Activated CD8-positive, alpha-beta T cell treated with anti-CD3 and anti-CD28 coated beads for 36 hours (primary cell): Measurements from ENCODE around the gene IP6K2. TPM values are rescaled to one million over a fixed set of nuclear protein-coding genes. Genes with fewer than 3 reads are reported as not detected.
A peak's percentile ranks its signal among the peaks of the same experiment; 100 is the strongest.
"Not testable (repeated sequence)": the region's sequence is repeated elsewhere in the genome, so short reads cannot be mapped to it uniquely, and the experiment has no call there.

Experiments
- ATAC-seq: fragments of 200-7000 bp; cut with Tn5 transposase; one replicate; pipeline ENCODE4 v1.10.0; 2021; ENCODE audit warnings: mild to moderate bottlenecking, moderate library complexity
- CTCF ChIA-PET: fragments of 350-600 bp; sonication (Branson Sonifier 250); formaldehyde crosslinking; loops from one replicate; lab custom pipeline; 2021; ENCODE audit warnings: antibody characterized with exemption; lab: Charles Lee
- POLR2A ChIA-PET: fragments of 350-600 bp; sonication (Branson Sonifier 250); formaldehyde crosslinking; loops from one replicate; lab custom pipeline; 2021; ENCODE audit warnings: antibody characterized with exemption; lab: Charles Lee
- DNase-seq: peaks from one replicate; pipeline ENCODE4 v3.0.0-alpha.2; 2020
- H3K27ac Mint-ChIP-seq: one replicate; pipeline ENCODE4 v1.8.0; 2021; ENCODE audit warnings: mild to moderate bottlenecking, mixed read lengths
- H3K27me3 Mint-ChIP-seq: one replicate; pipeline ENCODE4 v1.8.0; 2021; ENCODE audit warnings: mixed read lengths
- H3K36me3 Mint-ChIP-seq: one replicate; pipeline ENCODE4 v1.8.0; 2021; ENCODE audit warnings: low read depth, mixed read lengths
- H3K4me1 Mint-ChIP-seq: one replicate; pipeline ENCODE4 v1.8.0; 2021; ENCODE audit warnings: low read depth, mixed read lengths
- H3K4me3 Mint-ChIP-seq: one replicate; pipeline ENCODE4 v1.8.0; 2021; ENCODE audit warnings: mild to moderate bottlenecking, moderate library complexity, mixed read lengths
- H3K9me3 Mint-ChIP-seq: one replicate; pipeline ENCODE4 v1.8.0; 2021; ENCODE audit warnings: mixed read lengths
- intact Hi-C: fragments of 100-400 bp; cut with micrococcal nuclease; formaldehyde crosslinking; loops from one replicate; pipeline ENCODE4 v1.10.0; 2022
- total RNA-seq, 2 experiments: library from RNA; stranded (reverse); gene quantifications; one replicate each; pipeline ENCODE4 v1.2.3, GENCODE V29; 2021
- TF ChIP-seq, protein P1 (sequence below): fragments of 200-600 bp; IDR thresholded peaks from one replicate; pipeline ENCODE4 v1.8.0; 2022; ENCODE audit warnings: antibody characterized with exemption, mild to moderate bottlenecking

The IP6K2 gene
- total RNA-seq, 2 experiments from 2014 or later = 47.7 to 48.0 TPM

- CTCF ChIA-PET = no interaction called here
- H3K36me3 Mint-ChIP-seq = no peaks in the 10 kb centered on the region
- H3K9me3 Mint-ChIP-seq = no peaks in the 10 kb centered on the region
- POLR2A ChIA-PET = no interaction called here
- ATAC-seq (no peak), DNase-seq (no peak)
- no peaks in the 10 kb centered on the region for H3K4me1 Mint-ChIP-seq
- H3K27me3 Mint-ChIP-seq = no peaks in the 10 kb centered on the region
- intact Hi-C loops = no loop called here
- TF ChIP-seq, protein P1, sequence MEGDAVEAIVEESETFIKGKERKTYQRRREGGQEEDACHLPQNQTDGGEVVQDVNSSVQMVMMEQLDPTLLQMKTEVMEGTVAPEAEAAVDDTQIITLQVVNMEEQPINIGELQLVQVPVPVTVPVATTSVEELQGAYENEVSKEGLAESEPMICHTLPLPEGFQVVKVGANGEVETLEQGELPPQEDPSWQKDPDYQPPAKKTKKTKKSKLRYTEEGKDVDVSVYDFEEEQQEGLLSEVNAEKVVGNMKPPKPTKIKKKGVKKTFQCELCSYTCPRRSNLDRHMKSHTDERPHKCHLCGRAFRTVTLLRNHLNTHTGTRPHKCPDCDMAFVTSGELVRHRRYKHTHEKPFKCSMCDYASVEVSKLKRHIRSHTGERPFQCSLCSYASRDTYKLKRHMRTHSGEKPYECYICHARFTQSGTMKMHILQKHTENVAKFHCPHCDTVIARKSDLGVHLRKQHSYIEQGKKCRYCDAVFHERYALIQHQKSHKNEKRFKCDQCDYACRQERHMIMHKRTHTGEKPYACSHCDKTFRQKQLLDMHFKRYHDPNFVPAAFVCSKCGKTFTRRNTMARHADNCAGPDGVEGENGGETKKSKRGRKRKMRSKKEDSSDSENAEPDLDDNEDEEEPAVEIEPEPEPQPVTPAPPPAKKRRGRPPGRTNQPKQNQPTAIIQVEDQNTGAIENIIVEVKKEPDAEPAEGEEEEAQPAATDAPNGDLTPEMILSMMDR = no peak
- no peak overlapping the region for H3K27ac Mint-ChIP-seq
- no peak overlapping the region for H3K4me3 Mint-ChIP-seq
These were observed 6.7 kb upstream of the IP6K2 start for GRCh38 chr3:48723725-48724124.

DNA sequence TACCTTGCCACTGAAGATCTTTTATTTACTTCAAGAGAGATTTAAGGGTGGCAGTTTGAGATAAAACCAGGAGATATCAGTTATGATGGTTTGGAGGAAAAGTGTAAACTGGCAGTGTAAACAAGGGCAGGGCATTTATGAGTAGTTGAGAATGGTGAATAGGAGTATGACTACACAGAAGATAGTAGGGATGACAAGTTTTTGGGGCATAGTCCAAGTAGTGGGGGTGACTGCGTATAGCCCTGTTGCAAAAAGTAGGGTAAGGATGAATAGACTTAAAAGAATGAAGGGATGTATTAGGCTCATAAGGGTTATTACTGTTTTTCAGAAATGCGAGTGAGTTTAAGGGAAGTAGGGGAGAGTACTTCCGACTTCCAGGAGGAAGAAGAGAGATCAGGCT lies 6.3 kb upstream of the IP6K2 start:
- H3K9me3 Mint-ChIP-seq, H3K4me1 Mint-ChIP-seq, ATAC-seq, H3K27me3 Mint-ChIP-seq, H3K27ac Mint-ChIP-seq, DNase-seq, POLR2A ChIA-PET, CTCF ChIA-PET, H3K36me3 Mint-ChIP-seq, H3K4me3 Mint-ChIP-seq, intact Hi-C loops: not testable (repeated sequence)

GRCh38 chr3:48716508-48716981 lies 476 bp downstream of the IP6K2 start:
- CTCF ChIA-PET = interaction anchor here (0.9 to 2.5 kb wide), 7 partner anchors 19 to 280 kb away, joined by 3 to 8 read pairs (median 5); partner anchors contain the start of gene NCKIPSD
- H3K27ac Mint-ChIP-seq = peak overlapping the region; percentile 97
- peak overlapping the region; percentile 96 for H3K4me3 Mint-ChIP-seq
- intact Hi-C loops = no loop called here
- no peaks in the 10 kb centered on the region for H3K9me3 Mint-ChIP-seq
- POLR2A ChIA-PET = interaction anchor here (0.6 to 3.1 kb wide), 11 partner anchors 9 to 206 kb away, joined by 3 to 19 read pairs (median 3); partner anchors contain the start of gene ARIH2
- no peaks in the 10 kb centered on the region for H3K27me3 Mint-ChIP-seq
- TF ChIP-seq, protein P1 = no peak
- H3K4me1 Mint-ChIP-seq = peaks cover 35% of the 10 kb centered on the region
- DNase-seq = peak; percentile 43
- peaks cover 23% of the 10 kb centered on the region for H3K36me3 Mint-ChIP-seq
- peak; percentile 8 for ATAC-seq

DNA sequence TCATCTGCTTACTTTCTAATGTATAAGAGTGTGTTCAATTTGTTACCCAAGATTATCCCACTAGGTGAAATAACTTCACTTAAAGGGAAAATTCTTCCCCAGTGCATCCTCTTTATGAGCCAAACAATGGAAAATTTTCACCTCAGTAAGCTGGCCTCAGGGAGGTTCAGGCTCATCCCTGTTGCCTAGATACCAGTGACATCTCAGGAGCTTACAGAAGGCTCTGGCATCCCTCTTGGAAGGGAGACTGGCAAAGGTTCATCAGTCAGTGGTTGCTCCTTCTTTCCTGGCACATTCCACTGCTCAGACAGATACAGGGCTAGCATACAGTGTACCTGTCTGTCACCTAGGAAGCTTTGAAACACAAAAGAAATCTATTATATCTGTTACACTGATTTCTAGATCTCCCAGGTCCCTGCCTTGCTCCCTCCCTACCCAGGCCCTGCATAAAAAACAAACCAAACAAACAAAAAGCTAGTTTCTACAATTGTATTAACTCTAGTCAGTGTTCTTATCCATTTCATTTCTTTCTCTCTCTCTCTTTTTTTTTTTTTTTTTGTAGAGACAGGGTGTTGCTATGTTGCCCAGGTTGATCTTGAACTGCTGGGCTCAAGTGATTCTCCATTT lies 1.7 kb downstream of the IP6K2 start:
- H3K36me3 Mint-ChIP-seq = peaks cover 27% of the 10 kb centered on the region
- ChIA-PET CTCF (interaction anchor here (1.1 to 2.5 kb wide), 4 partner anchors 9 to 31 kb away, joined by 4 to 8 read pairs (median 7); partner anchors contain the start of gene NCKIPSD), POLR2A (interaction anchor here (0.6 to 3.1 kb wide), 6 partner anchors 11 to 274 kb away, joined by 3 to 18 read pairs (median 5); partner anchors contain the start of genes P4HTM and SLC26A6)
- H3K4me1 Mint-ChIP-seq = peaks cover 44% of the 10 kb centered on the region
- ATAC-seq (no peak), DNase-seq (no peak)
- no peaks in the 10 kb centered on the region for H3K9me3 Mint-ChIP-seq
- peak overlapping the region; percentile 96 for H3K4me3 Mint-ChIP-seq
- no peaks in the 10 kb centered on the region for H3K27me3 Mint-ChIP-seq
- TF ChIP-seq, protein P1 = no peak
- peak overlapping the region; percentile 55 for H3K27ac Mint-ChIP-seq
- intact Hi-C loops = no loop called here

DNA sequence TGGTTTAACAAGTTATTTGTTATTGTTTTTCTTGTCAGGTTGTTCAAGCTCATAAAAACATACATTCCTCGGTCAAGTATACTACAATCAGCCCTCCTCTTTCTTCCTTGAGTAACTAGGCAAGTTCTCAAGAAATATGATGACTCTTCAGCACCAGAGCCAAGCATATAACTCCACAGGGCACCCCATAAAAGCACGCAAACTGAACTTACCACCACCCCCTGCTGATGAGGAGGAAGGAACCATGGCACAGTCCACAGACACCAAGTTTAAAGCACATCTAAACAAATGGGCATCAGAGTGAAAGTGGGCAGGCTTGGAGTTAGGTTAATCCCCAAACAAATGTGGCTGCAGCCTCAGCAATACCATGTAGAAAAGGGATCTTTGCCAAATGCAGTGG lies 5.3 kb downstream of the IP6K2 start:
- ChIA-PET CTCF (no interaction called here), POLR2A (interaction anchor here (1.9 kb wide), 1 partner anchor 10 kb away, joined by 4 read pairs; no protein-coding TSS in a partner anchor)
- ATAC-seq (no peak), DNase-seq (no peak)
- Mint-ChIP-seq H3K4me1 (peaks cover 66% of the 10 kb centered on the region), H3K36me3 (peaks cover 35% of the 10 kb centered on the region), H3K4me3 (no peak overlapping the region), H3K27ac (peak overlapping the region; percentile 78), H3K27me3 (no peaks in the 10 kb centered on the region), H3K9me3 (no peaks in the 10 kb centered on the region)
- intact Hi-C loops = no loop called here
- TF ChIP-seq, protein P1 = no peak
